HFFc6 (cell line): Measurements from ENCODE around the gene IQCK. TPM values are rescaled to one million over a fixed set of nuclear protein-coding genes. Genes with fewer than 3 reads are reported as not detected.
A peak's percentile ranks its signal among the peaks of the same experiment; 100 is the strongest.

Experiments
- DNase-seq: peaks from one replicate; pipeline ENCODE4 v3.0.0-alpha.2; 2018
- H3K27ac Mint-ChIP-seq: 2 replicates; pipeline ENCODE4 v1.8.0; 2020; ENCODE audit warnings: mild to moderate bottlenecking, mixed read lengths
- H3K27me3 Mint-ChIP-seq: 2 replicates; pipeline ENCODE4 v1.8.0; 2021; ENCODE audit warnings: mild to moderate bottlenecking, moderate library complexity, mixed read lengths; ENCODE audit not compliant: insufficient read depth
- H3K36me3 Mint-ChIP-seq: 2 replicates; pipeline ENCODE4 v1.8.0; 2021; ENCODE audit warnings: low read depth, mixed read lengths
- H3K4me1 Mint-ChIP-seq: 2 replicates; pipeline ENCODE4 v1.8.0; 2020; ENCODE audit warnings: low read depth, mixed read lengths
- H3K4me3 Mint-ChIP-seq: 2 replicates; pipeline ENCODE4 v1.8.0; 2020; ENCODE audit warnings: mild to moderate bottlenecking, moderate library complexity, mixed read lengths
- H3K9me3 Mint-ChIP-seq: 2 replicates; pipeline ENCODE4 v1.8.0; 2020; ENCODE audit warnings: mild to moderate bottlenecking, mixed read lengths
- CTCF ChIP-seq: fragments of 200-600 bp; sonication (generic); IDR thresholded peaks from 2 replicates; pipeline ENCODE4 v1.5.0; 2021; ENCODE audit warnings: antibody characterized with exemption, mild to moderate bottlenecking
- total RNA-seq, 6 experiments: library from RNA; stranded (reverse); fragmentation: NEBNext Ultra II Directional; extraction: Animal tissue kit (Norgen Biotek cat#: 25700); gene quantifications; 2 replicates in 1 of 6; 3 replicates in 5 of 6; pipeline ENCODE4 v1.2.3, GENCODE V29; 2021

Gene IQCK
- total RNA-seq, 6 experiments from 2014 or later: 2.2 to 5.0 (median 2.8) TPM

GRCh38 chr16:19741354-19741753 is 23.3 kb downstream of the IQCK start:
- Mint-ChIP-seq H3K4me1 (peaks cover 13% of the 10 kb centered on the region), H3K4me3 (no peak overlapping the region), H3K27ac (no peak overlapping the region), H3K9me3 (no peaks in the 10 kb centered on the region), H3K36me3 (no peaks in the 10 kb centered on the region), H3K27me3 (no peaks in the 10 kb centered on the region; the same call in 1 of the 2 replicates)
- no peak for TF ChIP-seq CTCF
- DNase-seq: no peak

GRCh38 chr16:19743816-19744159 is 25.7 kb downstream of the IQCK start:
- H3K36me3 Mint-ChIP-seq: no peaks in the 10 kb centered on the region
- no peak overlapping the region for H3K27ac Mint-ChIP-seq
- peaks cover 13% of the 10 kb centered on the region for H3K4me1 Mint-ChIP-seq
- H3K27me3 Mint-ChIP-seq: no peaks in the 10 kb centered on the region; the same call in 1 of the 2 replicates
- H3K4me3 Mint-ChIP-seq: no peak overlapping the region
- TF ChIP-seq CTCF: no peak
- DNase-seq: no peak
- H3K9me3 Mint-ChIP-seq: no peaks in the 10 kb centered on the region

- no peak overlapping the region for H3K4me3 Mint-ChIP-seq
- no peaks in the 10 kb centered on the region; the same call in 1 of the 2 replicates for H3K27me3 Mint-ChIP-seq
- H3K4me1 Mint-ChIP-seq: peaks cover 13% of the 10 kb centered on the region
- no peak for TF ChIP-seq CTCF
- no peak overlapping the region for H3K27ac Mint-ChIP-seq
- H3K9me3 Mint-ChIP-seq: no peaks in the 10 kb centered on the region
- DNase-seq: no peak
- H3K36me3 Mint-ChIP-seq: no peaks in the 10 kb centered on the region
Observed at GRCh38 chr16:19744670-19745069, 26.6 kb downstream of the IQCK start.

- H3K27ac Mint-ChIP-seq: peak overlapping the region; percentile 10; the same call in 1 of the 2 replicates
- no peak for TF ChIP-seq CTCF
- peak overlapping the region; percentile 11; the same call in 1 of the 2 replicates for H3K4me3 Mint-ChIP-seq
- no peaks in the 10 kb centered on the region for H3K27me3 Mint-ChIP-seq
- H3K36me3 Mint-ChIP-seq: no peaks in the 10 kb centered on the region
- H3K4me1 Mint-ChIP-seq: peaks cover 13% of the 10 kb centered on the region
- peak; percentile 41 for DNase-seq
- H3K9me3 Mint-ChIP-seq: no peaks in the 10 kb centered on the region
Observed at GRCh38 chr16:19745286-19746010, 27.4 kb downstream of the IQCK start.

- no peak overlapping the region for H3K4me3 Mint-ChIP-seq
- DNase-seq: no peak
- no peak for TF ChIP-seq CTCF
- no peaks in the 10 kb centered on the region for H3K9me3 Mint-ChIP-seq
- H3K36me3 Mint-ChIP-seq: no peaks in the 10 kb centered on the region
- H3K27me3 Mint-ChIP-seq: no peaks in the 10 kb centered on the region
- H3K4me1 Mint-ChIP-seq: peaks cover 13% of the 10 kb centered on the region
- H3K27ac Mint-ChIP-seq: no peak overlapping the region
Observed at GRCh38 chr16:19746561-19746960, 28.5 kb downstream of the IQCK start.
